Stomach (tissue), 4 donors: ENCODE results near the gene GABBR2.

ENCODE experiments used
- EP300 ChIP-seq: sonication (generic); formaldehyde crosslinking; IDR thresholded peaks from one replicate; pipeline ENCODE4 v1.6.1; 2017; ENCODE audit warnings: antibody characterized with exemption
- POLR2A ChIP-seq, 4 donors: fragments of 450-650 bp; IDR thresholded peaks; one replicate each; pipeline ENCODE4 v1.6.1; 2016; ENCODE audit warnings: antibody characterized with exemption in 4 of 4, control low read depth in 2 of 4, mild to moderate bottlenecking in 1 of 4, moderate library complexity in 1 of 4
- TF ChIP-seq, protein P1 (sequence below), 7 experiments: fragments of 450-650 bp in 4 of 7; fragments of 200-600 bp in 3 of 7; sonication (generic) in 3 of 7; IDR thresholded peaks; one replicate each; pipeline ENCODE4 v1.5.1; 2016 to 2019; ENCODE audit warnings: antibody characterized with exemption in 7 of 7, control low read depth in 2 of 7, mild to moderate bottlenecking in 1 of 7

DNA sequence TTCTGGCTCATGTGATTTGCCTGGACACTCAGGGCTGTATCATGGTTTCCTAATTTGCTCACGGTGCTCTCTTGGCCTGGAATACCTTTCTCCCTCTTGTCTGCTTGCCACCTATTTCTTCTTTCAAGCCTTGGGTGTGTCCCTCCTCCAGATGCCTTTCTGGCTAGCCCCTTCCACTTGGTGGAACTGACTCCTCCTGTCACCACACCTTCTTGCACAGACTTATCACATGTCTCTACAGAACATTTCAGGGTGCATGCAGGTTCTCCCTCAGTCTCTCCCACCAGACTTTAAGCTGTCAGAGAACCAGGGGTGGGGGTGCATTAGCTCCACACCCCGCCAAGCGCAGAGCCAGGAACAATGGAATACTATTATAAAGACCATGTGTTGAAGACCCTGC is 455.2 kb downstream of the GABBR2 start:
- TF ChIP-seq, protein P1, sequence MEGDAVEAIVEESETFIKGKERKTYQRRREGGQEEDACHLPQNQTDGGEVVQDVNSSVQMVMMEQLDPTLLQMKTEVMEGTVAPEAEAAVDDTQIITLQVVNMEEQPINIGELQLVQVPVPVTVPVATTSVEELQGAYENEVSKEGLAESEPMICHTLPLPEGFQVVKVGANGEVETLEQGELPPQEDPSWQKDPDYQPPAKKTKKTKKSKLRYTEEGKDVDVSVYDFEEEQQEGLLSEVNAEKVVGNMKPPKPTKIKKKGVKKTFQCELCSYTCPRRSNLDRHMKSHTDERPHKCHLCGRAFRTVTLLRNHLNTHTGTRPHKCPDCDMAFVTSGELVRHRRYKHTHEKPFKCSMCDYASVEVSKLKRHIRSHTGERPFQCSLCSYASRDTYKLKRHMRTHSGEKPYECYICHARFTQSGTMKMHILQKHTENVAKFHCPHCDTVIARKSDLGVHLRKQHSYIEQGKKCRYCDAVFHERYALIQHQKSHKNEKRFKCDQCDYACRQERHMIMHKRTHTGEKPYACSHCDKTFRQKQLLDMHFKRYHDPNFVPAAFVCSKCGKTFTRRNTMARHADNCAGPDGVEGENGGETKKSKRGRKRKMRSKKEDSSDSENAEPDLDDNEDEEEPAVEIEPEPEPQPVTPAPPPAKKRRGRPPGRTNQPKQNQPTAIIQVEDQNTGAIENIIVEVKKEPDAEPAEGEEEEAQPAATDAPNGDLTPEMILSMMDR (IDR thresholded peaks at IDR 0.05), result no peak
- no peak for TF ChIP-seq EP300
- no peak for TF ChIP-seq POLR2A (IDR thresholded peaks at IDR 0.05)
